Measurements from ENCODE around the gene APLNR.

Gene APLNR

GRCh38 chr11:57191311-57192219 is 45.5 kb downstream of the APLNR start:
- no peak overlapping the region for H3K4me3 ChIP-seq (ENCODE audit: low read depth, low read length)
- TF ChIP-seq MYC (IDR thresholded peaks at IDR 0.05; ENCODE audit: low read depth, low read length) (no peak), POLR2A (IDR thresholded peaks at IDR 0.05; ENCODE audit: extremely low read depth, insufficient read length) (no peak), MAX (IDR thresholded peaks at IDR 0.05; ENCODE audit: low read depth, low read length) (no peak), CTCF (IDR thresholded peaks at IDR 0.05; ENCODE audit: low read depth, low read length) (no peak)
- no peak for DNase-seq (ENCODE audit: low read depth)

- DNase-seq (ENCODE audit: low read depth), result no peak
- no peak for TF ChIP-seq POLR2A (IDR thresholded peaks at IDR 0.05; ENCODE audit: extremely low read depth, insufficient read length)
- no peak for TF ChIP-seq MAX (IDR thresholded peaks at IDR 0.05; ENCODE audit: low read depth, low read length)
- no peak for TF ChIP-seq CTCF (IDR thresholded peaks at IDR 0.05; ENCODE audit: low read depth, low read length)
- no peak for TF ChIP-seq MYC (IDR thresholded peaks at IDR 0.05; ENCODE audit: low read depth, low read length)
- H3K4me3 ChIP-seq (ENCODE audit: low read depth, low read length), result no peak overlapping the region
Measured at GRCh38 chr11:57190548-57190947, 46.5 kb downstream of the APLNR start.
